PC-3 (cell line): ENCODE data around the gene TSEN54. TPM values are rescaled to one million over a fixed set of nuclear protein-coding genes. Genes with fewer than 3 reads are reported as not detected.

Experiments
- ATAC-seq: fragments of 200-7000 bp; cut with Tn5 transposase; 2 replicates; pipeline ENCODE4 v1.9.1; 2020; ENCODE audit warnings: mild to moderate bottlenecking, moderate library complexity
- BruUV-seq: library from RNA; stranded (reverse); fragments of 400-500 nt; replicated peaks from 2 replicates; lab custom pipeline; 2021; lab: Mats Ljungman, UMichigan
- CTCF ChIA-PET: fragments of 300-600 bp; sonication (Branson Sonifier 250); formaldehyde crosslinking; loops from one replicate; lab custom pipeline; 2022; ENCODE audit warnings: antibody characterized with exemption; lab: Charles Lee
- POLR2A ChIA-PET: fragments of 300-600 bp; sonication (Branson Sonifier 250); formaldehyde crosslinking; loops from one replicate; lab custom pipeline; 2022; ENCODE audit warnings: antibody characterized with exemption; ENCODE audit not compliant: unreplicated experiment; lab: Charles Lee
- DNase-seq: peaks from one replicate; pipeline ENCODE4 v3.0.0-alpha.2; 2015
- H2AFZ ChIP-seq: fragments of 300-600 bp; sonication (generic); 2 replicates; pipeline ENCODE4 v1.6.0; 2016; ENCODE audit warnings: antibody characterized with exemption, low read length
- H3F3A ChIP-seq: fragments of 300-600 bp; sonication (generic); one replicate; pipeline ENCODE4 v1.6.0; 2017; ENCODE audit warnings: antibody characterized with exemption, low read length, control low read depth, mild to moderate bottlenecking; ENCODE audit not compliant: unreplicated experiment
- H3K27ac ChIP-seq: fragments of 300-600 bp; sonication (generic); 2 replicates; pipeline ENCODE4 v1.5.1; 2016; ENCODE audit warnings: mild to moderate bottlenecking, low read length
- H3K27me3 ChIP-seq: fragments of 300-600 bp; sonication (generic); 2 replicates; pipeline ENCODE4 v1.6.1; 2016; ENCODE audit warnings: low read length, mixed read lengths
- H3K36me3 ChIP-seq: fragments of 300-600 bp; sonication (generic); 2 replicates; pipeline ENCODE4 v1.6.1; 2016; ENCODE audit warnings: low read depth, mixed run types, low read length, mixed read lengths
- H3K4me1 ChIP-seq: fragments of 300-600 bp; sonication (generic); 2 replicates; pipeline ENCODE4 v1.5.1; 2016; ENCODE audit warnings: low read length; ENCODE audit not compliant: insufficient read depth
- H3K4me2 ChIP-seq: fragments of 300-600 bp; sonication (generic); 2 replicates; pipeline ENCODE4 v1.6.0; 2016; ENCODE audit warnings: low read length
- H3K4me3 ChIP-seq: fragments of 300-600 bp; sonication (generic); 2 replicates; pipeline ENCODE4 v1.5.1; 2016; ENCODE audit warnings: mild to moderate bottlenecking, low read length, mixed read lengths
- H3K79me2 ChIP-seq: fragments of 300-600 bp; sonication (generic); 2 replicates; pipeline ENCODE4 v1.6.1; 2017; ENCODE audit warnings: low read length, mixed read lengths
- H3K9ac ChIP-seq: fragments of 300-600 bp; sonication (generic); 2 replicates; pipeline ENCODE4 v1.6.0; 2016; ENCODE audit warnings: mild to moderate bottlenecking, low read length
- H3K9me2 ChIP-seq: fragments of 300-600 bp; sonication (generic); replicated peaks from 2 replicates; pipeline ENCODE4 v1.6.1; 2016; ENCODE audit warnings: mixed run types, low read length, mixed read lengths
- H3K9me3 ChIP-seq: fragments of 300-600 bp; sonication (generic); 2 replicates; pipeline ENCODE4 v1.6.1; 2016; ENCODE audit warnings: low read length, mixed read lengths
- H4K20me1 ChIP-seq: fragments of 300-600 bp; sonication (generic); 2 replicates; pipeline ENCODE4 v1.6.1; 2016; ENCODE audit warnings: low read length, mixed read lengths
- EZH2 ChIP-seq: fragments of 300-600 bp; sonication (generic); IDR thresholded peaks from one replicate; pipeline ENCODE4 v1.6.1; 2017; ENCODE audit warnings: antibody characterized with exemption, mild to moderate bottlenecking, low read length; ENCODE audit not compliant: unreplicated experiment
- EZH2phosphoT487 ChIP-seq: fragments of 300-600 bp; sonication (generic); IDR thresholded peaks from 2 replicates; pipeline ENCODE4 v1.6.1; 2018; ENCODE audit warnings: mild to moderate bottlenecking, antibody characterized with exemption, low read length, borderline replicate concordance
- intact Hi-C: fragments of 100-400 bp; cut with micrococcal nuclease; formaldehyde crosslinking; loops from 2 replicates; pipeline ENCODE4 v1.9.0; 2023
- total RNA-seq: library from RNA; depleted of rRNA; stranded (reverse); fragments of >200 nt; gene quantifications from 2 replicates; pipeline ENCODE4 v1.2.3, GENCODE V29; 2014
- TF ChIP-seq, protein P1 (sequence below): fragments of 300-600 bp; sonication (generic); conservative IDR thresholded peaks from 2 replicates; pipeline ENCODE4 v1.5.1; 2017; ENCODE audit warnings: antibody characterized with exemption, low read depth, mild to moderate bottlenecking, low read length

TSEN54 gene
- total RNA-seq, 1 experiment from 2014 or later: 61.6 TPM

DNA sequence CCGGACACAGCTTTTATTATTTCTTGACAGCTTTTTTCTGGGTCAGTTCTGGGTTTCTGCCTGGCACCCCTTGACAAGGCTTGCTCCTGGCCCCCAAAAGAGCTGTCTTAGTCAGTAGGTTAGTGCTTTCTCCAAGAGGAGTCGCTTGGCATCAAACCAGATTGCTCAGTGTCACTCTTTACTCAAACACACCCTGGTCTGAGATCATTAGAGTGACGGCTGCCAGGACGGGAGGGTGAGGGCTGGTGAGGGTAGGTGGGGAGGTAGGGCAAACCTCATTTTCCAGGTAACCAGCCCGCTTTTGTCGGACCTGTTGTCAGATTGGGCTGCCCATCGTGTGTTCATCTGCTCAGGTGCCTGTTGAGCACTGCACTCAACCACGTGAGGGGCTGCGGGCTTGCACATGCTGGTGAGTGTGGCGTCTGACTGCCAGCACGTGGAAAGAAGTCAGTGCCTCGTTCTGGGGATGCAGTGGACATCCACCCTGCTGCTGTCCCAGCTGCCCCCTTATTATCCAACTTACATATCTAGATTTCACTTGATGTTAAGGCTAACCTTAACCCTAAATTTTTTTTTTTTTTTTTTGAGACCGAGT is 47.5 kb upstream of the TSEN54 start:
- no peak overlapping the region for H3K27ac ChIP-seq
- no peak overlapping the region for H3K9ac ChIP-seq
- ChIA-PET POLR2A (interaction anchor here (0.7 kb wide), 1 partner anchor 14 kb away, joined by 5 read pairs; no protein-coding TSS in a partner anchor), CTCF (interaction anchor here (0.6 kb wide), 1 partner anchor 177 kb away, joined by 3 read pairs; no protein-coding TSS in a partner anchor)
- no peaks in the 10 kb centered on the region for H3F3A ChIP-seq
- intact Hi-C loops: no loop called here
- H3K79me2 ChIP-seq: peaks cover 21% of the 10 kb centered on the region
- H3K4me3 ChIP-seq: no peak overlapping the region
- H3K36me3 ChIP-seq: peaks cover 9% of the 10 kb centered on the region
- TF ChIP-seq EZH2phosphoT487: no peak
- TF ChIP-seq, protein P1, sequence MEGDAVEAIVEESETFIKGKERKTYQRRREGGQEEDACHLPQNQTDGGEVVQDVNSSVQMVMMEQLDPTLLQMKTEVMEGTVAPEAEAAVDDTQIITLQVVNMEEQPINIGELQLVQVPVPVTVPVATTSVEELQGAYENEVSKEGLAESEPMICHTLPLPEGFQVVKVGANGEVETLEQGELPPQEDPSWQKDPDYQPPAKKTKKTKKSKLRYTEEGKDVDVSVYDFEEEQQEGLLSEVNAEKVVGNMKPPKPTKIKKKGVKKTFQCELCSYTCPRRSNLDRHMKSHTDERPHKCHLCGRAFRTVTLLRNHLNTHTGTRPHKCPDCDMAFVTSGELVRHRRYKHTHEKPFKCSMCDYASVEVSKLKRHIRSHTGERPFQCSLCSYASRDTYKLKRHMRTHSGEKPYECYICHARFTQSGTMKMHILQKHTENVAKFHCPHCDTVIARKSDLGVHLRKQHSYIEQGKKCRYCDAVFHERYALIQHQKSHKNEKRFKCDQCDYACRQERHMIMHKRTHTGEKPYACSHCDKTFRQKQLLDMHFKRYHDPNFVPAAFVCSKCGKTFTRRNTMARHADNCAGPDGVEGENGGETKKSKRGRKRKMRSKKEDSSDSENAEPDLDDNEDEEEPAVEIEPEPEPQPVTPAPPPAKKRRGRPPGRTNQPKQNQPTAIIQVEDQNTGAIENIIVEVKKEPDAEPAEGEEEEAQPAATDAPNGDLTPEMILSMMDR: no peak
- TF ChIP-seq EZH2: no peak
- no peak overlapping the region for H3K4me2 ChIP-seq
- ATAC-seq (peak; percentile 94), DNase-seq (peak; percentile 51)
- H3K9me3 ChIP-seq: no peaks in the 10 kb centered on the region; the same call in 1 of the 2 replicates
- no peaks in the 10 kb centered on the region for H3K27me3 ChIP-seq
- H2AFZ ChIP-seq: no peak overlapping the region
- H3K9me2 ChIP-seq: no peaks in the 10 kb centered on the region
- no TSS peak for BruUV-seq
- no peaks in the 10 kb centered on the region for H4K20me1 ChIP-seq
- H3K4me1 ChIP-seq: peaks cover 11% of the 10 kb centered on the region; the same call in 1 of the 2 replicates

DNA sequence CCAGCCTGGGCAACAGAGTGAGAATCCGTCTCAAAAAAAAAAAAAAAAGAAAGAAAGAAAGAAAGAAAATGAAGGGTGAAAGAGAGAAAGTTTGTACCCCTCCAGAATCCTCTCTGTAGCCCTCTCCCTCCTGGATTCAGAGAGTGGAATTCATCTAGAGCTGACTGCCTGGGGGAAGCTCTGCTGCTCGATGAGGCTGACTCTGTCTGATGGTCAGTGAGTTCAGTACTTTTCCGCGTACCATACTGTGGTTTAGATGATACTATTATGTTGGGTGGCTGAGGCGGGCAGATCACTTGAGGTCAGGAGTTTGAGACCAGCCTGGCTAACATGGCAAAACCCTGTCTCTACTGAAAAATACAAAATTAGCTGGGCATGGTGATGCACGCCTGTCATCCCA is 45.1 kb upstream of the TSEN54 start:
- H3F3A ChIP-seq: no peaks in the 10 kb centered on the region
- H3K36me3 ChIP-seq: peaks cover 7% of the 10 kb centered on the region; the same call in 1 of the 2 replicates
- DNase-seq: no peak
- intact Hi-C loops: no loop called here
- ChIA-PET CTCF (no interaction called here), POLR2A (no interaction called here)
- H3K27me3 ChIP-seq: no peaks in the 10 kb centered on the region
- no peaks in the 10 kb centered on the region; the same call in 1 of the 2 replicates for H3K9me3 ChIP-seq
- H3K9ac ChIP-seq: no peak overlapping the region
- peaks cover 11% of the 10 kb centered on the region; the same call in 1 of the 2 replicates for H3K4me1 ChIP-seq
- no peak overlapping the region for H2AFZ ChIP-seq
- no peak for ATAC-seq
- H3K4me2 ChIP-seq: no peak overlapping the region
- no peak overlapping the region for H3K27ac ChIP-seq
- TF ChIP-seq, protein P1: no peak
- TF ChIP-seq EZH2phosphoT487: no peak
- no peak for TF ChIP-seq EZH2
- no peaks in the 10 kb centered on the region for H3K9me2 ChIP-seq
- H3K79me2 ChIP-seq: peaks cover 16% of the 10 kb centered on the region; the same call in 1 of the 2 replicates
- BruUV-seq: no TSS peak
- no peak overlapping the region for H3K4me3 ChIP-seq
- no peaks in the 10 kb centered on the region for H4K20me1 ChIP-seq

DNA sequence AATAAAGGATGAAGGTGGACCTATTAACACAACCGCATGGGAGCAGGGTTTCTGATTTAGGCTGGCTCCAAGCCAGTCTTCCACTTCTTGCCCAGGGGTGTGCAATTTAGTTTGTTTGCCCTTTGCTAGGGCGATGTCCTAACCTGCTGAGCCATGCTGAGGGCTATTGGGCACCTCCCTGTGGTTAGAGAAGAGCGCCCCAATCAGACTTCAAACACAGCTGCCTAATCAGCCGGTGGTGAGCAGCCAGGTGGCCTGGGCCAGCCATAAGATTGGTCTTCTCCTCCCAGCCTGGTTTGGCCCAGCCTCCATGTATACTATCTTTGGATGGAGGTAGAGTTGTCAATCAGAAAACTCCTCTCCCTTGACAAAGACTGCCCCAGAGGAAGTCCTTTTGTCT is 44.2 kb upstream of the TSEN54 start:
- no peak overlapping the region for H3K4me2 ChIP-seq
- H3K9me2 ChIP-seq: no peaks in the 10 kb centered on the region
- intact Hi-C loops: no loop called here
- TF ChIP-seq EZH2phosphoT487: no peak
- TF ChIP-seq EZH2: no peak
- TF ChIP-seq, protein P1: no peak
- no peak overlapping the region for H3K27ac ChIP-seq
- no peak overlapping the region for H2AFZ ChIP-seq
- H3F3A ChIP-seq: no peaks in the 10 kb centered on the region
- no peaks in the 10 kb centered on the region for H4K20me1 ChIP-seq
- peaks cover 11% of the 10 kb centered on the region; the same call in 1 of the 2 replicates for H3K4me1 ChIP-seq
- peaks cover 7% of the 10 kb centered on the region; the same call in 1 of the 2 replicates for H3K36me3 ChIP-seq
- H3K79me2 ChIP-seq: peaks cover 11% of the 10 kb centered on the region; the same call in 1 of the 2 replicates
- CTCF ChIA-PET: no interaction called here
- POLR2A ChIA-PET: no interaction called here
- TSS peak; percentile 20 for BruUV-seq
- H3K9me3 ChIP-seq: no peaks in the 10 kb centered on the region
- H3K27me3 ChIP-seq: no peaks in the 10 kb centered on the region
- no peak for ATAC-seq
- DNase-seq: no peak
- H3K4me3 ChIP-seq: no peak overlapping the region
- H3K9ac ChIP-seq: no peak overlapping the region
